H9 (cell line): ENCODE results near the gene CHMP2A. TPM values are rescaled to one million over a fixed set of nuclear protein-coding genes. Genes with fewer than 3 reads are reported as not detected.

Experiments used
- DNase-seq: peaks from one replicate; pipeline ENCODE4 v3.0.0-alpha.2; 2017
- H2AFZ ChIP-seq: one replicate; pipeline ENCODE4 v1.6.1; 2013; ENCODE audit warnings: mild to moderate bottlenecking, low read length, control low read depth, moderate library complexity
- H2AK5ac ChIP-seq: 2 replicates; pipeline ENCODE4 v1.6.1; 2013; ENCODE audit warnings: low read length, control low read depth, mixed read lengths; ENCODE audit not compliant: insufficient read length
- H2BK120ac ChIP-seq: one replicate; pipeline ENCODE4 v1.6.1; 2013; ENCODE audit warnings: low read depth, mild to moderate bottlenecking, low read length, control low read depth, inconsistent platforms; ENCODE audit not compliant: poor library complexity, severe bottlenecking
- H2BK12ac ChIP-seq: 2 replicates; pipeline ENCODE4 v1.6.1; 2013; ENCODE audit warnings: low read length, control low read depth, mixed read lengths, low read depth; ENCODE audit not compliant: insufficient read length
- H2BK15ac ChIP-seq: 2 replicates; pipeline ENCODE4 v1.6.1; 2013; ENCODE audit warnings: low read depth, low read length, control low read depth
- H2BK20ac ChIP-seq: one replicate; pipeline ENCODE4 v1.6.1; 2013; ENCODE audit warnings: low read depth, mild to moderate bottlenecking, low read length, control low read depth, inconsistent platforms; ENCODE audit not compliant: poor library complexity, severe bottlenecking
- H2BK5ac ChIP-seq: 2 replicates; pipeline ENCODE4 v1.6.1; 2013; ENCODE audit warnings: low read length, control low read depth, mixed read lengths; ENCODE audit not compliant: insufficient read length
- H3K14ac ChIP-seq: 2 replicates; pipeline ENCODE4 v1.6.1; 2013; ENCODE audit warnings: low read length, control low read depth; ENCODE audit not compliant: insufficient read depth
- H3K18ac ChIP-seq: 2 replicates; pipeline ENCODE4 v1.6.1; 2013; ENCODE audit warnings: low read depth, mild to moderate bottlenecking, mixed read lengths, low read length, control low read depth; ENCODE audit not compliant: insufficient read length
- H3K23ac ChIP-seq: 2 replicates; pipeline ENCODE4 v1.6.1; 2013; ENCODE audit warnings: low read length, control low read depth, mixed read lengths, low read depth; ENCODE audit not compliant: insufficient read length
- H3K23me2 ChIP-seq: 2 replicates; pipeline ENCODE4 v1.6.1; 2013; ENCODE audit warnings: low read depth, mild to moderate bottlenecking, mixed read lengths, low read length, control low read depth; ENCODE audit not compliant: insufficient read length, poor library complexity, severe bottlenecking
- H3K27ac ChIP-seq: 2 replicates; pipeline ENCODE4 v1.5.1; 2013; ENCODE audit warnings: low read length, control low read depth, mixed read lengths, low read depth; ENCODE audit not compliant: insufficient read length
- H3K27me3 ChIP-seq: 2 replicates; pipeline ENCODE4 v1.6.1; 2013; ENCODE audit warnings: low read length, control low read depth, inconsistent platforms; ENCODE audit not compliant: insufficient read depth
- H3K4ac ChIP-seq: 2 replicates; pipeline ENCODE4 v1.6.1; 2013; ENCODE audit warnings: low read depth, mild to moderate bottlenecking, control low read depth, inconsistent platforms, low read length, moderate library complexity
- H3K4me1 ChIP-seq: 2 replicates; pipeline ENCODE4 v1.6.1; 2013; ENCODE audit warnings: low read length, control low read depth, inconsistent platforms; ENCODE audit not compliant: insufficient read depth
- H3K4me2 ChIP-seq: 2 replicates; pipeline ENCODE4 v1.6.1; 2013; ENCODE audit warnings: low read length, control low read depth, mixed read lengths; ENCODE audit not compliant: insufficient read length, insufficient read depth
- H3K56ac ChIP-seq: 2 replicates; pipeline ENCODE4 v1.6.1; 2013; ENCODE audit warnings: low read depth, mild to moderate bottlenecking, mixed read lengths, low read length, control low read depth; ENCODE audit not compliant: insufficient read length
- H3K79me1 ChIP-seq: 2 replicates; pipeline ENCODE4 v1.6.1; 2013; ENCODE audit warnings: low read depth, mild to moderate bottlenecking, moderate library complexity, low read length, control low read depth, inconsistent platforms; ENCODE audit not compliant: insufficient read depth, poor library complexity, severe bottlenecking
- H3K79me2 ChIP-seq: 2 replicates; pipeline ENCODE4 v1.6.1; 2013; ENCODE audit warnings: low read length, control low read depth, inconsistent platforms; ENCODE audit not compliant: insufficient read depth
- H3K9ac ChIP-seq: 2 replicates; pipeline ENCODE4 v1.6.1; 2013; ENCODE audit warnings: low read length, control low read depth, mixed read lengths; ENCODE audit not compliant: insufficient read length; ENCODE audit errors: extremely low read depth
- H3K9me3 ChIP-seq: one replicate; pipeline ENCODE4 v1.6.1; 2013; ENCODE audit warnings: low read depth, low read length, inconsistent platforms; ENCODE audit not compliant: control insufficient read depth
- H3T11ph ChIP-seq: one replicate; pipeline ENCODE4 v1.6.1; 2013; ENCODE audit warnings: mild to moderate bottlenecking, low read length, control low read depth, inconsistent platforms
- H4K20me1 ChIP-seq: one replicate; pipeline ENCODE4 v1.6.1; 2013; ENCODE audit not compliant: control insufficient read depth, insufficient read length, insufficient read depth
- H4K5ac ChIP-seq: 2 replicates; pipeline ENCODE4 v1.6.1; 2013; ENCODE audit warnings: low read depth, mild to moderate bottlenecking, mixed read lengths, low read length, control low read depth; ENCODE audit not compliant: insufficient read length
- H4K8ac ChIP-seq: replicated peaks from 2 replicates; pipeline ENCODE4 v1.6.1; 2013; ENCODE audit warnings: low read length, control low read depth, mixed read lengths, low read depth; ENCODE audit not compliant: insufficient read length
- H4K91ac ChIP-seq: 2 replicates; pipeline ENCODE4 v1.6.1; 2013; ENCODE audit warnings: low read depth, mild to moderate bottlenecking, moderate library complexity, mixed read lengths, low read length, control low read depth; ENCODE audit not compliant: insufficient read length
- H3K27ac Mint-ChIP-seq, 3 experiments: 2 replicates in 2 of 3; 3 replicates in 1 of 3; pipeline ENCODE4 v1.8.0; 2020 to 2021; ENCODE audit warnings: mixed read lengths in 3 of 3, mild to moderate bottlenecking in 1 of 3, moderate library complexity in 1 of 3
- H3K27me3 Mint-ChIP-seq: 2 replicates; pipeline ENCODE4 v1.8.0; 2021; ENCODE audit warnings: low read depth, mild to moderate bottlenecking, moderate library complexity, mixed read lengths
- H3K36me3 Mint-ChIP-seq, 3 experiments: 2 replicates in 2 of 3; 3 replicates in 1 of 3; pipeline ENCODE4 v1.8.0; 2020 to 2021; ENCODE audit warnings: low read depth in 3 of 3, mixed read lengths in 3 of 3; ENCODE audit not compliant: insufficient read depth in 1 of 3
- H3K4me1 Mint-ChIP-seq, 2 experiments: 2 replicates each; pipeline ENCODE4 v1.8.0; 2020; ENCODE audit warnings: mixed read lengths in 2 of 2
- H3K4me3 Mint-ChIP-seq, 2 experiments: 2 replicates in 1 of 2; 3 replicates in 1 of 2; pipeline ENCODE4 v1.8.0; 2020 to 2021; ENCODE audit warnings: mild to moderate bottlenecking in 2 of 2, mixed read lengths in 2 of 2, moderate library complexity in 1 of 2
- H3K9me3 Mint-ChIP-seq, 2 experiments: 2 replicates in 1 of 2; 3 replicates in 1 of 2; pipeline ENCODE4 v1.8.0; 2020; ENCODE audit warnings: mild to moderate bottlenecking in 2 of 2, mixed read lengths in 2 of 2, moderate library complexity in 1 of 2
- WGBS: extraction: QIAGEN DNeasy Blood & Tissue Kit; methylation state at CpG from one replicate; pipeline ENCODE4 v1.1.7; 2013; ENCODE audit warnings: missing lambda C conversion rate, low lambda C conversion rate, mixed read lengths; ENCODE audit not compliant: insufficient read length; ENCODE audit errors: extremely low coverage; 5-methylcytosine and 5-hydroxymethylcytosine counted together
- total RNA-seq: library from RNA; stranded (reverse); gene quantifications from 2 replicates; pipeline ENCODE4 v1.2.1, GENCODE V29; 2021
- TF ChIP-seq, protein P1 (sequence below): fragments of 200-600 bp; sonication (generic); conservative IDR thresholded peaks from 3 replicates; pipeline ENCODE4 v1.8.0; 2021; ENCODE audit warnings: antibody characterized with exemption, mild to moderate bottlenecking

CHMP2A gene
- total RNA-seq, 1 experiment from 2014 or later = 109 TPM

DNA sequence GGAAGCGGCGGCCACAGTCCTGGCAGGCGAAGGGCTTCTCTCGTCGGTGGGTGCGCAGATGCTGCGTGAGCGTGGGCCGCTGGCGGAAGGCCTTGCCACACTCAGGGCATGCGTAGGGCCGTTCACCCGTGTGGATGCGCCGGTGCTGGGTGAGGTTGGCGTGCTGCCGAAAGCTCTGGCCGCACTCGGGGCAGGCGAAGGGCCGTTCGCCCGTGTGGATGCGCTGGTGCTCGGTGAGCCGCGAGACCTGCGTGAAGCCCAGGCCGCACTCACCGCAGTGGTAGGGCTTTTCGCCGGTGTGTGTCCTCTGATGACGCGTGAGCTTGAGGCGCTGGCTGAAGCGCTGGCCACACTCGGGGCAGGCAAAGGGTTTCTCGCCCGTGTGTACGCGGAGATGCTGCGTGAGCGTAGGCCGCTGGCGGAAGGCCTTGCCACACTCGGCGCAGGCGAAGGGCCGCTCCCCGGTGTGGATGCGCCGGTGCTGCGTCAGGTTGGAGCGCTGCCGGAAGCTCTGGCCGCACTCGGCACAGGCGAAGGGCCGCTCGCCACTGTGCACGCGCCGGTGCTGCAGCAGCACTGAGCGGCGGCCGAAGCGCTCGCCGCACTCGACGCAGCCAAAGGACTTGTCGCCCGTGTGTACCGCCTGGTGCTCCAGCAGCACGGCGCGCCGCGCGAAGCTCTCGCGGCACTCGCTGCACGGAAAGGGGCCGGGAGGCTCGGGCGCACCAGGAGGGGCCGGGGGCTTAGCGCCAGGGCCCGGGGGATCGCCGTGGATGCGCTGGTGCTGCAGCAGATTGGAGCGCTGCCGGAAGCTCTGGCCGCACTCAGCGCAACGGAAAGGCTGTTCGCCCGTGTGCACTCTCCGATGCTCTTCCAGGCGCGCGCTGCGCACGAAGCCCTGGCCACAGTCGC, 7.5 kb upstream of the CHMP2A start:
- no peak overlapping the region for H4K91ac ChIP-seq
- H3K9me3 ChIP-seq = no peaks in the 10 kb centered on the region
- TF ChIP-seq, protein P1, sequence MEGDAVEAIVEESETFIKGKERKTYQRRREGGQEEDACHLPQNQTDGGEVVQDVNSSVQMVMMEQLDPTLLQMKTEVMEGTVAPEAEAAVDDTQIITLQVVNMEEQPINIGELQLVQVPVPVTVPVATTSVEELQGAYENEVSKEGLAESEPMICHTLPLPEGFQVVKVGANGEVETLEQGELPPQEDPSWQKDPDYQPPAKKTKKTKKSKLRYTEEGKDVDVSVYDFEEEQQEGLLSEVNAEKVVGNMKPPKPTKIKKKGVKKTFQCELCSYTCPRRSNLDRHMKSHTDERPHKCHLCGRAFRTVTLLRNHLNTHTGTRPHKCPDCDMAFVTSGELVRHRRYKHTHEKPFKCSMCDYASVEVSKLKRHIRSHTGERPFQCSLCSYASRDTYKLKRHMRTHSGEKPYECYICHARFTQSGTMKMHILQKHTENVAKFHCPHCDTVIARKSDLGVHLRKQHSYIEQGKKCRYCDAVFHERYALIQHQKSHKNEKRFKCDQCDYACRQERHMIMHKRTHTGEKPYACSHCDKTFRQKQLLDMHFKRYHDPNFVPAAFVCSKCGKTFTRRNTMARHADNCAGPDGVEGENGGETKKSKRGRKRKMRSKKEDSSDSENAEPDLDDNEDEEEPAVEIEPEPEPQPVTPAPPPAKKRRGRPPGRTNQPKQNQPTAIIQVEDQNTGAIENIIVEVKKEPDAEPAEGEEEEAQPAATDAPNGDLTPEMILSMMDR = no peak
- no peak overlapping the region for H3K27ac Mint-ChIP-seq
- no peak overlapping the region for H4K8ac ChIP-seq
- no peak overlapping the region for H3K4ac ChIP-seq
- H3K36me3 Mint-ChIP-seq = peaks cover 6 to 25% (median 11%) of the 10 kb centered on the region in 3 experiments; a peak in 6 of 7 replicates
- H3K4me3 Mint-ChIP-seq = no peak overlapping the region
- no peaks in the 10 kb centered on the region for H3K27me3 ChIP-seq
- no peak overlapping the region for H2BK12ac ChIP-seq
- no peak overlapping the region for H3K27ac ChIP-seq
- H3K4me1 Mint-ChIP-seq = peaks cover 2 to 14% of the 10 kb centered on the region in 2 experiments; a peak in 3 of 4 replicates
- no peak overlapping the region for H2BK15ac ChIP-seq
- no peak overlapping the region for H3K23ac ChIP-seq
- no peak overlapping the region for H3K18ac ChIP-seq
- no peak overlapping the region for H4K5ac ChIP-seq
- no peak overlapping the region for H2BK120ac ChIP-seq
- peaks cover 4% of the 10 kb centered on the region for H3K23me2 ChIP-seq
- no peaks in the 10 kb centered on the region; the same call in 1 of the 2 replicates for H3K27me3 Mint-ChIP-seq
- no peaks in the 10 kb centered on the region for H3K4me1 ChIP-seq
- H3K9me3 Mint-ChIP-seq = no peaks in the 10 kb centered on the region; a peak in 1 of 5 replicates
- no peak overlapping the region for H3K9ac ChIP-seq
- no peak overlapping the region for H2AK5ac ChIP-seq
- WGBS = no CpG with 5 or more reads among the region's 107 CpGs
- no peak overlapping the region for H3T11ph ChIP-seq
- H2BK5ac ChIP-seq = no peak overlapping the region
- peak; percentile 44 for DNase-seq
- no peak overlapping the region for H3K56ac ChIP-seq
- no peak overlapping the region for H3K4me2 ChIP-seq
- H3K79me2 ChIP-seq = peaks cover 5% of the 10 kb centered on the region; the same call in 1 of the 2 replicates
- H2BK20ac ChIP-seq = no peak overlapping the region
- no peaks in the 10 kb centered on the region for H3K79me1 ChIP-seq
- H4K20me1 ChIP-seq = no peaks in the 10 kb centered on the region
- no peak overlapping the region for H2AFZ ChIP-seq
- H3K14ac ChIP-seq = no peak overlapping the region; the same call in 1 of the 2 replicates
